Loucy (cell line): Measurements from ENCODE around the gene JPH4.
"Not testable (repeated sequence)": the region's sequence is repeated elsewhere in the genome, so short reads cannot be mapped to it uniquely, and the experiment has no call there.

Experiments used
- H2AFZ ChIP-seq: fragments of 200-600 bp; sonication (generic); 2 replicates; pipeline ENCODE4 v1.6.0; 2016; ENCODE audit warnings: antibody characterized with exemption, mild to moderate bottlenecking, low read length, moderate library complexity
- H3F3A ChIP-seq: fragments of 200-600 bp; 2 replicates; pipeline ENCODE4 v1.6.0; 2016; ENCODE audit warnings: antibody characterized with exemption, low read depth, mild to moderate bottlenecking
- H3K27me3 ChIP-seq: fragments of 200-600 bp; sonication (generic); 2 replicates; pipeline ENCODE4 v1.6.1; 2014; ENCODE audit warnings: low read length, mild to moderate bottlenecking; ENCODE audit not compliant: insufficient read depth, poor library complexity, severe bottlenecking
- H3K36me3 ChIP-seq: fragments of 200-600 bp; sonication (generic); 2 replicates; pipeline ENCODE4 v1.6.1; 2016; ENCODE audit warnings: low read length; ENCODE audit not compliant: insufficient read depth
- H3K4me1 ChIP-seq: fragments of 200-600 bp; sonication (generic); 2 replicates; pipeline ENCODE4 v1.5.1; 2014; ENCODE audit warnings: low read length, mild to moderate bottlenecking; ENCODE audit not compliant: insufficient read depth, poor library complexity, severe bottlenecking
- H3K4me2 ChIP-seq: fragments of 200-600 bp; sonication (generic); 2 replicates; pipeline ENCODE4 v1.6.0; 2014; ENCODE audit warnings: antibody characterized with exemption, low read length, low read depth, mild to moderate bottlenecking; ENCODE audit not compliant: poor library complexity, severe bottlenecking
- H3K4me3 ChIP-seq: fragments of 200-600 bp; sonication (generic); 2 replicates; pipeline ENCODE4 v1.5.1; 2014; ENCODE audit warnings: low read length, mild to moderate bottlenecking, mixed read lengths; ENCODE audit not compliant: poor library complexity, severe bottlenecking
- H3K79me2 ChIP-seq: fragments of 200-600 bp; sonication (generic); 2 replicates; pipeline ENCODE4 v1.6.1; 2014; ENCODE audit warnings: low read length; ENCODE audit not compliant: insufficient read depth
- H3K9ac ChIP-seq: fragments of 200-600 bp; sonication (generic); 2 replicates; pipeline ENCODE4 v1.6.0; 2014; ENCODE audit warnings: mild to moderate bottlenecking, low read depth, low read length, moderate library complexity; ENCODE audit not compliant: poor library complexity, severe bottlenecking
- H3K9me2 ChIP-seq: fragments of 200-600 bp; sonication (generic); replicated peaks from 2 replicates; pipeline ENCODE4 v1.6.1; 2016; ENCODE audit warnings: low read depth, low read length, mixed read lengths
- H3K9me3 ChIP-seq: fragments of 200-600 bp; sonication (generic); 2 replicates; pipeline ENCODE4 v1.6.1; 2014; ENCODE audit warnings: mild to moderate bottlenecking, antibody characterized with exemption, low read length, low read depth; ENCODE audit not compliant: insufficient read depth
- H4K20me1 ChIP-seq: fragments of 200-600 bp; sonication (generic); 2 replicates; pipeline ENCODE4 v1.6.0; 2014; ENCODE audit warnings: antibody characterized with exemption, low read length, mild to moderate bottlenecking; ENCODE audit not compliant: insufficient read depth, poor library complexity, severe bottlenecking
- EZH2phosphoT487 ChIP-seq: fragments of 200-600 bp; IDR thresholded peaks from 2 replicates; pipeline ENCODE4 v1.6.1; 2018; ENCODE audit warnings: antibody characterized with exemption, mild to moderate bottlenecking, moderate library complexity, borderline replicate concordance
- TF ChIP-seq, protein P1 (sequence below): fragments of 200-600 bp; sonication (generic); conservative IDR thresholded peaks from 2 replicates; pipeline ENCODE4 v1.5.1; 2014; ENCODE audit warnings: mild to moderate bottlenecking, antibody characterized with exemption, low read length

Gene JPH4

DNA sequence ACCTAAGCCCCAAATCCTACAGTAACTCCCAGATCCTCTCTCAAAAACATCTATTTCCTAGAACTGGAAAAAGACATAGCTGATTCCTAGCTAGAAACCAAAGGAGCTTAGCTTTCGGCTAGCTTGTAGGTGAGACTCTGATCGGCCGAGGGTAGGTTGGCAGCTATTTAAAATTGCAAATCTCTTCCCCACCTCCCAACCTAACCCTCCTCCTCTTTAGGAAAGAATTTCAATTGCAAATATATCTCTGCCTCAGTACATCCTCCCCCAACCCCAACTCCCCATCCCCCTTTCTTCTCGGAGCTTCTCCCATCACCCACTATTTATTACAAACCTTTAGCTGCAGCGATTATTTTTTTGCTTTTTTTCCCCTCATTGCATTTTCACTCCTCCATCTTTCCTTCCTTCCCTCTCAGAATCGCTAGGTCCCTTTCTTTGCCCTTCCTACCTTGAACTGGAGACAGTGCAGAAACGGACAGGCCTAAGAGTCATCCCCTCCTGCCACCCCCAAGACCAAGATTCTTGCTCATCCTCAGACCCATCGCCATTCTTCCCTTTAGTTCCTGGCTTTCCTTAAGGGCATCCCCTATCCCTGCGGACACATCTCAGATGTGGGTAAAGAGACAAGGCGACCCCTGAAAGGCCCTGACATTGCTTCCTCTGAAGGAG lies 40.4 kb downstream of the JPH4 start:
- H3K4me2 ChIP-seq, result no peak overlapping the region
- H3K9me2 ChIP-seq, result no peaks in the 10 kb centered on the region
- H3K4me3 ChIP-seq, result no peak overlapping the region
- no peaks in the 10 kb centered on the region for H4K20me1 ChIP-seq
- no peak overlapping the region for H2AFZ ChIP-seq
- no peaks in the 10 kb centered on the region for H3K36me3 ChIP-seq
- no peaks in the 10 kb centered on the region for H3K4me1 ChIP-seq
- no peaks in the 10 kb centered on the region for H3K27me3 ChIP-seq
- H3K79me2 ChIP-seq, result no peaks in the 10 kb centered on the region
- H3K9ac ChIP-seq, result no peak overlapping the region
- TF ChIP-seq, protein P1, sequence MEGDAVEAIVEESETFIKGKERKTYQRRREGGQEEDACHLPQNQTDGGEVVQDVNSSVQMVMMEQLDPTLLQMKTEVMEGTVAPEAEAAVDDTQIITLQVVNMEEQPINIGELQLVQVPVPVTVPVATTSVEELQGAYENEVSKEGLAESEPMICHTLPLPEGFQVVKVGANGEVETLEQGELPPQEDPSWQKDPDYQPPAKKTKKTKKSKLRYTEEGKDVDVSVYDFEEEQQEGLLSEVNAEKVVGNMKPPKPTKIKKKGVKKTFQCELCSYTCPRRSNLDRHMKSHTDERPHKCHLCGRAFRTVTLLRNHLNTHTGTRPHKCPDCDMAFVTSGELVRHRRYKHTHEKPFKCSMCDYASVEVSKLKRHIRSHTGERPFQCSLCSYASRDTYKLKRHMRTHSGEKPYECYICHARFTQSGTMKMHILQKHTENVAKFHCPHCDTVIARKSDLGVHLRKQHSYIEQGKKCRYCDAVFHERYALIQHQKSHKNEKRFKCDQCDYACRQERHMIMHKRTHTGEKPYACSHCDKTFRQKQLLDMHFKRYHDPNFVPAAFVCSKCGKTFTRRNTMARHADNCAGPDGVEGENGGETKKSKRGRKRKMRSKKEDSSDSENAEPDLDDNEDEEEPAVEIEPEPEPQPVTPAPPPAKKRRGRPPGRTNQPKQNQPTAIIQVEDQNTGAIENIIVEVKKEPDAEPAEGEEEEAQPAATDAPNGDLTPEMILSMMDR, result no peak
- TF ChIP-seq EZH2phosphoT487, result no peak
- no peaks in the 10 kb centered on the region for H3F3A ChIP-seq
- no peaks in the 10 kb centered on the region for H3K9me3 ChIP-seq

DNA sequence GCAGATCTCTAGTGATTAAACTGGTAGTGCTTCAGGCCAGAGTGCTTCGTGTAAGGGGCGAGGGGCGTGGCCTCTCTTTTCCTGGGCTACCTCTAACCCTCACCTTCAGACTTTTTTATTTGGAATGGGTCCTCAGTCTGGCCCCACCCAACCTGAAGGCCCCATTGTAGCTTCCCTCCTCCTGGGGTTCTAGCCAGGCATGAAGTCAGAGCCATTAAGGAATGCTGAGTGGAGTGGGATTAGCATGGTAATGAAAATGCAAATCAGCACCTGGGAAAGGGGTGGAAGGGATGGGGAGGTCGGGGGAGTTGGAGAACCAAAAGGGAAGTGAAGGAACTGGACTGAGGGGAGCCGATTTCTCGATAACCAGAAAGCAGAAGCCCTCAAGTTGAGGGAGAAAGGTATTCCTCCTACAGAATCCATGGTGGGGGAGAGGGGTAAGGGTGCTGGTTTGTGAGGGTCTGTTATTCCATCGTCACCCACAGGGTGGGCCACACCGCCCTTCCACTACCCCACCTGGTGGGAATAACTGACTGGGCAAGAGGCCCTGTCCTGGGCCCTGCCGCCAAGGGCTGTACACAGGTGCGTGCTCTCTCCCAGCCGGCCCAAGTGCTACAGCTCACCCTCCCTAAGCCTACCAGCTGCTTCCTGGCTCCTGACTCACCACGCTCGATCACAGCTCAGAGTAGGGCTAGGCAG lies 41.1 kb downstream of the JPH4 start:
- H3K79me2 ChIP-seq, result no peaks in the 10 kb centered on the region
- TF ChIP-seq, protein P1, result no peak
- TF ChIP-seq EZH2phosphoT487, result no peak
- no peaks in the 10 kb centered on the region for H3F3A ChIP-seq
- no peaks in the 10 kb centered on the region for H3K9me3 ChIP-seq
- no peaks in the 10 kb centered on the region for H3K4me1 ChIP-seq
- H3K4me2 ChIP-seq, result no peak overlapping the region
- H4K20me1 ChIP-seq, result no peaks in the 10 kb centered on the region
- no peak overlapping the region for H2AFZ ChIP-seq
- no peak overlapping the region for H3K9ac ChIP-seq
- no peak overlapping the region for H3K4me3 ChIP-seq
- H3K36me3 ChIP-seq, result no peaks in the 10 kb centered on the region
- no peaks in the 10 kb centered on the region for H3K9me2 ChIP-seq
- no peaks in the 10 kb centered on the region for H3K27me3 ChIP-seq

DNA sequence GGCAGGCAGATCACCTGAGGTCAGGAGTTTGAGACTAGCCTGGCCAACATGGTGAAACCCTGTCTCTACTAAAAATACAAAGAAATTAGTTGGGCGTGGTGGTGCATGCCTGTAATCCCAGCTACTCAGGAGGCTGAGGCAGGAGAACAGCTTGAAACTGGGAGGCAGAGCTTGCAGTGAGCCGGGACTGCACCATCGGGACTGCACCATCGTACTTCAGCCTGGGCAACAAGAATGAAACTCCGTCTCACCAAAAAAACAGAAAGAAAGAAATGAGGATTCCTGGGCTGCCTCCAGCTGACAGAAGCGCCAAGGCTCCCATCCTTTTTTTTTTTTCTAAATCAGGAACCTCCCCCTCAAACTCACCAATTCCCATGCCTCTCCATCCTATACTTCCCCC lies 41.7 kb downstream of the JPH4 start:
- H3K4me1 ChIP-seq, H3K4me3 ChIP-seq, H3K9me3 ChIP-seq, H3K36me3 ChIP-seq, H3K9ac ChIP-seq, H4K20me1 ChIP-seq, H3K9me2 ChIP-seq, H3F3A ChIP-seq, H3K27me3 ChIP-seq, H3K79me2 ChIP-seq, H3K4me2 ChIP-seq, H2AFZ ChIP-seq: not testable (repeated sequence)

DNA sequence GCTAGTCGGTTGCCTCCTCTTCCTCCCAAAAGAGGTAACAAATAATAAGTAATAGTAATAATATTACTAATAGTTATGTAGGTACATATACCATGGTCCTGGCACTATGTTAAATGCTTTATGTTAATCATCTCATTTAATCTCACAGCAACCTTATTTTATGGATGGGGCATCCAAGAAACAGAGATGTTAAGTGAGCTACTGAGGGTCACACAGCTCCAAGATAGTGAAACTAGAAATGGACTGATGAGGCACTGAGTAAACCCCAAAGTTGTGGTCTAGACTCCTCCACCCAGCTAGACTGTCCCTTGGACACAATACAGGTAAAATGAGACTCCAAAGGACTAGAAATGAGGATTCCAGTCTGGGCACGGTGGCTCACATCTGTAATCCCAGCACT lies 42.1 kb downstream of the JPH4 start:
- Histone ChIP-seq H2AFZ (no peak overlapping the region), H3K9me2 (no peaks in the 10 kb centered on the region), H3K9me3 (no peaks in the 10 kb centered on the region), H3K27me3 (no peaks in the 10 kb centered on the region), H3K36me3 (no peaks in the 10 kb centered on the region), H4K20me1 (no peaks in the 10 kb centered on the region), H3K4me3 (no peak overlapping the region), H3K9ac (no peak overlapping the region), H3K4me1 (no peaks in the 10 kb centered on the region), H3F3A (no peaks in the 10 kb centered on the region), H3K79me2 (no peaks in the 10 kb centered on the region), H3K4me2 (no peak overlapping the region)
- no peak for TF ChIP-seq EZH2phosphoT487
- TF ChIP-seq, protein P1, result no peak
